HG02571 (cell line): Measurements from ENCODE around the gene TOM1L2.
"Not testable (repeated sequence)": the region's sequence is repeated elsewhere in the genome, so short reads cannot be mapped to it uniquely, and the experiment has no call there.

Source experiments
- ATAC-seq: cut with Tn5 transposase; IDR thresholded peaks from one replicate; pipeline ENCODE4 v1.9.1; 2021; ENCODE audit warnings: mild to moderate bottlenecking, moderate library complexity; ENCODE audit not compliant: unreplicated experiment

The TOM1L2 gene

DNA sequence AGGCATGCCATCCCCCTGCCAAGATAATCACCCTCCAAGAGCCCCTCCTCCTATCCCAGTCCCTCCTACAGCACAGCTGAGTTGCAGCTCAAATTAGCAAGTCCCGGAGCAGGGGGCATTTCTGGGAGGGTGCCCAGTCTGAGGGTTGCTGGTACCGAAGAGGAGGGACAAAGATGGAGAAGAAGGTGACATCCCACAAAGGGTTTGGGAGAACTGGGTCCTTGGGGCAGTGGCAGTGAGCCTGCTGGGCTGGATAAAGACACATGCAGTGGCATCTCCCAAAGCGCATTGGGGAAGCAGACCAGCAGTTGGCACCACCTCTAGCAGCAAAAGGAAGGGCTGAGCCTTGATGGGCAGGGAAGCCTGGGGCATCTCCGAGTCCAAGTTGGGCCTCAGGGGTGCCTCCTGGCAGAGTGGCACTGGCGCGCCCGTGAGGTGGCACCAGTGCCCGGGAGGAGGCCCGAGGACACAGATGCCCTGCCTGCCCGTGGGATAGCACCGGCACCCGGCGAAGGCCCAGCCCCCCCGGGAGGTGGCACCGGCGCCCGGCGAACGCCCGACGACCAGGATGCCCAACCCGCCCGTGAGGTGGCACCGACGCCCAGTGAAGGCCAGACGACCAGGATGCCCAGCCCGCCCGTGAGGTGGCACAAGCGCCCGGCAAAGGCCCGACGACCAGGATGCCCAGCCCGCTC is 622 bp downstream of the TOM1L2 start:
- no peak for ATAC-seq

DNA sequence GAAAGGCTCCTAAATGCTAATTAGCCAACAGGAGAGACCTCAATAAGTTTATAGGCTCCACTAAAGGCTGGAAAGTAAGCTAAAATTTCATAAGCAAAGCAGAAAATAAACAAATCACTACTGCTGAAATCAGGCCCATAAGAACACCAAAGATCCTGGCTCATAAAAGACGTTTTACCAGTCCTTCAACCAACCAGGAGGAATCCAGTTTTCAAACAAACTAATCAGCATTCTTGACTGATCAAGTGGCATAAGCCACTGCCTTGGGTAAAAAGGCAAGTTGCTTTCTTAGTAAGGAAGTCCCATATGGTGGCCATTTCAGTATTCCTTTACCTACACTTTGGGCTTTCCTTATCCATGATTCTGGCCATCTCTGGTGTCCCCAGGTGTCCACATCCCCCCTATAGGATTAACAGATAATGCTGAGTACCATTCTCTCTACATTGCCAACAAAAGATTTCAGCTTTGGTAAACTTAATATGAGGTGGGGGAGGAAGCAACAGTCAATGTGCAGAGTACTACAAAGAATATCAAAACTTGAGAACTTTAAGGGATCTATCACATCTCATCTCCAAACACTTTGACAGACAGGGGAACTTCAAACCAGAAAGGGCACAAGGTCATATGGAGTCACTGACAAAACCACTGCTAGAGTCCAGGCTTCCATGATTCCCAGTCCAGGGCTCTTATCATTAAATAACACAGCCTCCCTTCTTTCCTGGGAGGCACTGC is 1.3 kb downstream of the TOM1L2 start:
- ATAC-seq: no peak

DNA sequence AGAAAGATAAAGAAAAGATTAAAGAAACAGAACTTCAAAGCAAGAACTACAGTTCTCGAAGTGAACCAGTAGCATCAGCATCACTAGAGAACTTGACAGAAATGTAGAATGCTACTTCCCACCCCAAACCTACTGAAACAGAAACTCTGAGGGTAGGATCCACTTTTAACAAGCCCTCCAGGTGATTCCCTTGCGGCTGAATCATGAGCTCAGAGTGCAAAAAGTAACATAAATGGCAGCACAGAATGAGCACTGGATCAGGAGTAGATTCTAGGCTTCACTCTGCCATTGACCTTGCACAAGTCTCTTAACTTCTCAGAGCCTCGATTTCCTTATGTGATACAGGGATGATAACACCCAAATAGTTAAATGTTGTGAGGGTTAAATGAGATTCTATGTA is 5.8 kb downstream of the TOM1L2 start:
- ATAC-seq: no peak

DNA sequence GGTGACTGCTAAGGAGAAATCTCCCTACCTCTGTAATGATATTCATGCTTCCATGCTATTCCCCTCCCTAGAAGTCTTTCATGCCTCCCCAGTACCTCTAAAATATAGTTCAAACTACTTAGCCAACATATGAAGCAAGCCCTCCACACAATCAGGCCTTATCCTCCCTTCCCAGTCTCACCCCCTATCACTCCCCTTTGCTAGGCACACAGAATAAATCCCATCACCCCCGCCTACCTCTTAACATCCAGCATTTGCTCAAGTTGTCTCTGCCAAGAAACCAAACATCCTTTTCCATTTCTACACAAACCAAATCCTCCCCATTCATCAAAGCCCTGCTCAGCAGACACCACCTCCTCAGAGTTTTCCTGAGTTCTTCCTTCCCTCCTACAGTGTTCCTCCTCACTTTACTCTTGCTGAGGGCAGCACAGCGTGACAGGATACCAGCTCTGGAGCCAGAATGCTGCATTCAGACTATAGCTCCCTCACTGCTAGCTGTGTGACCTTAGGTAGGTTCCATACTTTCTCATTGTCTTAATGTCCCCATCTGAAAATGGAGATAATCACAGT is 7.0 kb downstream of the TOM1L2 start:
- no peak for ATAC-seq

DNA sequence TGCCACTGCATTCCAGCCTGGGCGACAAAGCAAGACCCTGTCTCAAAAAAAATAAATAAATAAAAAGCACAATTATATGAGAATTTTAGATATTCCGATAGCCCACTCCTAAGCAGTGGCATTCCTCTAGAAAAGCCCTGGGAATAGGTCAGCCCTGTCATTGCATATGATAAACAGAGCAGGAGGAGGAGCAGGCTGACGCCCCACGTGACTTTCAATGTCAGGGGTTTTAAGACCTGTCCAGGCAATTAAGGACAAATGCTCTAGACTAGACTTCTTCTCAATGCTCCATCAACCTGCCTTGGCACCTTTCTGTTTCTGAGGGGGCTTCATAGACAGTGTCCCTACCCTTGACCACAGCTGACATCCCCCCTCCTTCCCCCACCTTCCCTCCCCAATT is 7.5 kb downstream of the TOM1L2 start:
- ATAC-seq: no peak

DNA sequence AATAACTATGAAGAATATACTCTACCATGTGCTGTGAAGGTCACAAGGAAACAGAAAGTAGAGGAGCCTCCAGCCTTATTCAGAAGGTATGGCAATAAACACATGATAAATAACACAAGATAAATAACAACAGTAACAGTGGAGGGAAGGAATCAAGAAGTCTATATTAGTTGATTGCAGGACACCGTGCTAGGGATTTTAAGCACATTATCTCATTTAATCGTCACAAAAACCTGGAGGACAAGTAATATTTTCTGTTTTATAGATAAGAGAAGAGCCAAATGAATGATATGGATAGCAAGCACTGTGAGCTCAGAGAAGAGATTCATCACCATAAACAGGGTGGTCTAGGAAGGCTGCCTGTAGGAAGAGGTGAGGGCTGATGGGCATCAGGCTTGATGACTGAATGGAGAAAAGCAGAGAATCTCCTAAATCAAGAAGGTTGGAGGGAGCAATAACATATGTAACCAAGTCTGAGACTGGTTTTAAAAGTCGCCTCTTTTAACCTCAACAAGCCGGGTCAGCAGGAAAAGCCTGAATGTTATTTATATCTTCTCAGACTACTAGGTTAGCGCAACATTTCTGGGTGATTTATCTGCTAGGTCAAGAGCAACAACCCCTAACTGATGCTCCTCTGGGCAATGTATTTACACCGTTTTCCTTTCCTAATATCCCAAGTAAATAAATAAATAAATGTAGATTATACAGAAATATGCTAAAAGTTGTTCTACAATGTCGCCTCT is 8.3 kb downstream of the TOM1L2 start:
- no peak for ATAC-seq

DNA sequence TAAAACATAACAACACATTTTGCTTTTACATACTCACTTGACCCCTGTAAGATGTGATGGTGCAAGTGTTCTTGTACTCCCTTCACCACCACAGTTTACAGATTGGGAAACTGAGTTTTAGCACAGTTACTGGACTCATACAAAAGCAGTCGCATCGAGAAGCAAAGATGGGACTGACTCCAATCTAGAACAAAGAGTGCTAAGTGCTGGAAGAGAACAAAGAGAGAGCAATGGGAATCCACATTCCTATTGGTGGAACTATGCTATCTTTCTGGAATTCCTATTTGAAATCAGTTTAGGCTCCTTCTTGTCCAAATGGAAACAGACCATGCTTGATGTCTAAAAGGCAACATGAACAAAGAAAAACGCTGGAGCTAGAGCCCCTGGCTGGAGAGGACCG is 9.1 kb downstream of the TOM1L2 start:
- no peak for ATAC-seq

DNA sequence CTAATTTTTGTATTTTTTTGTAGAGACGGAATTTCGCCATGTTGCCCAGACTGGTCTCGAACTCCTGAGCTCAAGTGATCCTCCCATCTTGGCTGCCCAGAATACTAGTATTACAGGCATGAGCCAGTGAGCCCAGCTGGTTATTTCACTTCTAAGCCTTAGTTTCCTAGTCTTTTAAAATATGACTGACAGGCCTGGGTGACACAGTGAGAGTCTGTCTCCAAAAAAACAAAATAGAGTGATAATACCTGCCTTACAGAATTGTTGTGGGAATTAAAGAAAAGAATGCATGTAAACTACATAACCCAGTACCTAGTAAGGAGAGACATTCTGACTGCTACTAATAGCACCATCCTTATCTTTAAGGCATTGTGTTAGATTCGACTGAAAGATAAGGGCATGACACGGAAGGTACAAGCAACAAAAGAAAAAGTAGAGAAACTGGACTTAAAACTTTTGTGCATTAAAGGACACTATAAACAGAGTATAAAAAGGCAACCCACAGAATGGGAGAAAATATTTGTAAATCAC is 11.6 kb downstream of the TOM1L2 start:
- ATAC-seq: no peak

DNA sequence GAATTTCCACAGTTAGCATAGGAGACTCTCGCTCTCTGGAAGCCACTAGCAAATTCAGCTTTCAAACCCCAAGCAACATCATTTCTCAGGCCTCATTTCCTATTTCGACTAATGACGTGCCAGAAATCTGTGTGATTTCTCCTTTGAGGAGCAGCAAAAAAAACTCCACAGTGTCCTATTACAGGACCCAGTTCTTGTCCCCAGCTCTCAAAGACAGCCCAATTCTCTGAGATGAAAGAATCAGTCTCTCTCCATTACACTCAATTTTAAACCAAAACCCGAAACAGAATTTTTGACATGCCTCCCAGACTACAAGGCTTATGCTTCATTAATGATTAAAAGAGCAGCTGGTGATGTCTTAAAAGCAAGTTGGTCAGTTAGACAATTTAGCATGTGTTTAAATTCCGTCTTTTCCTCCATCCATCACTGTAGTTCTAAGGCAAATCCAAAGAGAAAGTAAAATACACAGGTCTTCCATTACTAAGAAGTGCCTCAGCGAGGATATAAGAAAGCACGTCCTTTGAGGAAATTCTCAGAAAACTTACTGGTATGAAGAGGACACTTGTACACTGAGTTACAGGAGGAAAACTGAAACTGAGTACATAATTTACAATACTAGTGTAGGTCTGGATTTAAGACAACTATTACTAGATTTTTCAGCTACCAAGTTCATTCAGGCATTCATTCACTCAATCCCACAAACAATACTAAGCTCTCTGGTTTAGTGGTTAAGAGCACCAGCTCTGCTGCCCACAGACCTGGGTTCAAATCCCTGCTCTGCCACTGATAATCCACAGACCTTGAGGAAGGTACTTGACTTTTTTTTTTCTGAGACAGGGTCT is 12.5 kb downstream of the TOM1L2 start:
- no peak for ATAC-seq

DNA sequence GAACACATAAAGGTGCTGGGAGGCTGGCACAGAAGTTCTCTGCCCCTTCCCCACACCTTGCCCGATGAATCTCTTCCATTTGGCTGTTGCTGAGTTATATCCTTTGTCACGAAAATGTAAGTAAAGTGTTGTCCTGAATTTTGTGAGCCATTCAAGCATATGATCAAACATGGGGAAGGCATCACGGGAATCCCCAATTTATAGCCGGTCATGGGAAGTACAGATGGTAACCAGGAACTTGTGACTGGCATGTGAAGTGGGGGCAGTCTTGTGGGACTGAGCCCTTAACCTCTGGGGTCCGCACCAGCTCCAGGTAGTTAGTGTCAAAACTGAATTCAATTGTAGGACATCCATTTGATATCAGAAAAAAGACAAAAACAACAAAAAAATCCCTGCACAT is 13.2 kb downstream of the TOM1L2 start:
- ATAC-seq: no peak

DNA sequence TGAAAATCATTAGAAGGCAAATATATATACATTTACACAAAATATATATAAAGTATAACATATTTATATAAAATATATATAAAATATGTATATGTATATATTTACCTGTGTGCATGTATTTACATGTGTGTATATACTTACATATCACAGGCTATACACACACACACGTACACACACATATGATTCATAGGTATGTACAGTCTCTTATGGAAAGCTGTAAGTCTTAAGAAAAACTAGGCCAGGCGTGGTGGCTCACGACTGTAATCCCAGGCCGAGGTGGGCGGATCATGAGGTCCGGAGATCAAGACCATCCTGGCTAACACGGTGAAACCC is 14.7 kb downstream of the TOM1L2 start:
- ATAC-seq: no peak

DNA sequence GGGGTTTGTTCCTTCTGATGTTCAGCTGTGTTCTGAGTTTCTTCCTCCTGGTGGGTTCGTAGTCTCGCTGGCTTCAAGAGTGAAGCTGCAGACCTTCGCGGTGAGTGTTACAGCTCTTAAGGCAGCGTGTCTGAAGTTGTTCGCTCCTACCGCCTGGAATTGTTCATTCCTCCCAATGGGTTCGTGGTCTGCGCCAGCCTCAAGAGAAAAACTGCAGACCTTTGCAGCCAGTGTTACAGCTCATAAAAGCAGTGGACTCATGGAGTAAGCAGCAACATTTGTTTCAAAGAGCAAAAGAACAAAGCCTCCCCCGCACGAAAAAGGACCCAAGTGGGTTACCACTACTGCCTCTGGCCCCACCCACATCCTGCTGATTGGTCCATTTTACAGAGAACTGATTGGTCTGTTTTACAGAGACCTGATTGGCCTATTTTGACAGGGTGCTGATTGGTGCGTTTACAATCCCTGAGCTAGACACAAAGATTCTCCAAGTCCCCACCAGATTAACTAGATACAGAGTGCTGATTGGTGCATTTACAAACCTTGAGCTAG is 16.3 kb downstream of the TOM1L2 start:
- ATAC-seq: not testable (repeated sequence)

DNA sequence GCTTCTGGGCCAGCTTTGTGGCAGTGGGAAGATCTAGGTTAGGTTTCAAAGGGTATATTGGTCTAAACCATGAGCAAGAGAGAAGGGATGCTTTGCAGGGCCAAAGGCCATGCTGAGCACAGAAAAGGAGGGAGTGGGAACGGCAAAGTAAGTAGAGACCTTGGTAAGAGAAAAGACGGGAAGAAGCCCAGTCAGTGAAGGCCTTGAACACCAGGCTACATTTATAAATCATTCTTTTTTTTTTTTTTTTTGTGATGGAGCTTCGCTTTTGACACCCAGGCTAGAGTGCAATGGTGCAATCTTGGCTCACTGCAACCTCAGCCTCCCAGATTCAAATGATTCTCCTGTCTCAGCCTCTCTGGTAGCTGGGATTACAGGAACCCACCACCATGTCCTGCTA is 18.1 kb downstream of the TOM1L2 start:
- ATAC-seq: no peak

DNA sequence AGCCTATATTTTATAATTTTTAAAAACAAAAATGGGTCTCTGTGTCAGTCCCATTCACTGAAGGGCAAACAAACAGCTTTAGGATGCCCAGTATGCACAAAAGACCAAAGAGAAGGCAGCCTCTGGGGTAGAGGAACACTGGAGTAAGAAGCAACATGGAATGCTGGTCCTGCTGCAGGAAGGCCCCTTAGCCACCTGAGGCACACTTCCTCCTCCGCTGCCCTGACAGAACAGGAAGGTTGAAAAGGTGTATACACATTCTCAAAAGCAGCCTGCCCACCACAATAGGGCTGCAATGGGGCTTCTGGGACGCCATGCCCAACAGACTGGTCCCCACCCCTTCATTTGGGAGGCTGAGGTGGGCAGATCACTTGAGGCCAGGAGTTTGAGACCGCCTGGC is 19.5 kb downstream of the TOM1L2 start:
- no peak for ATAC-seq

DNA sequence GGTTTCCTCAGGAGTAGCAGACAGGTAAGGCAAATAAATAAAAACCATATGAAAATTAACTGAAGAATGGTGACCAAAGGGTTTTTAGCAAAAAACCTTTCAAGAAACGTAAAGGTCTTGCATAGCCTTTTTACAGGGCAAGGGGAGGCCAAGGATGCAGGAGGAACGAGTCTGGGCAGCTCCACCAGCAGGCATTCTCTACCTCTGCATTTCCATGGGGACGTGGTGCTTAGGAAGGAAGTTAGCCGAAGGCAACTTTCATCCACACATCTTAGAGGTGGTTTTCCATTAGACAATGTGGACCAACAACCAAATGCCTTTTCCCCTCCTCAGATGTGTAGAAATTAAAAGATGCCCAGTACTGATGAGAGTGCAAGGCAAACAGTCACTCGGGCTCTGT is 20.7 kb downstream of the TOM1L2 start:
- ATAC-seq: no peak

DNA sequence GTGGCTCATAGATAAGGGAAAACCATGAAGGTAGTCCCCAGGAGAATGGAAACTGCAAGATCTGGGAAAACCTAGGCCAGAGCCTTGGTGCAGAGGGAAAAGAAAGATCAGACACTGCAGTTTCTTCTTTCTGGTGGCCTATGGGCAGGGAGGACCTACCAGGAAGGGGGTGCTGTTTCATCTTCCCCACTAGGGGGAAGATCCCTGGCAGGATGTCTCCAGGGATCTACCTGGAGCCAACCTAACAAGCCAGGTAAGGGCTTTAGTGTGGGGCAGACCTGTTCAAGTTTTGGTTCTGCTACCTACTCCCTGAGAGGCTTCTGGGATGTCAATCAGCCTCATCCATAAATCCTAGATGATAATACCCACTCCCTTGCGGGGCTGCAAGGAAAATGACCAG is 21.4 kb downstream of the TOM1L2 start:
- no peak for ATAC-seq

DNA sequence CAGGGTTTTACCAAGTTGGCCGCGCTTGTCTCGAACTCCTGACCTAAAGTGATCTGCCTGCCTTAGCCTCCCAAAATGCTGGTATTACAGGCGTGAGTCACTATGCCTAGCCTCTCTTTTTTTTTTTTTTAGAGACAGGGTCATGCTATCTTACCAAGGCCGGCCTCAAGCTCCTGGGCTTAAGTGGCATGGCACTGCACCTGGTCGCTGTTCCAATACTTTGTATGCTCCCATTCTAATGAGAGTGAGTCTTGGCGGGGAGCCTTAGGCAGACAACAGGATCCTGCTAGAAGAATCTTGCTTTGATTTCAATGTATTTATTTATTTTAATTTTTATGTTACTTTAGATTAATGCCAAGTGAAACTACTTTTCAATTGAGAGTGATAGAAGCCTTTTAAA is 21.9 kb downstream of the TOM1L2 start:
- ATAC-seq: no peak

DNA sequence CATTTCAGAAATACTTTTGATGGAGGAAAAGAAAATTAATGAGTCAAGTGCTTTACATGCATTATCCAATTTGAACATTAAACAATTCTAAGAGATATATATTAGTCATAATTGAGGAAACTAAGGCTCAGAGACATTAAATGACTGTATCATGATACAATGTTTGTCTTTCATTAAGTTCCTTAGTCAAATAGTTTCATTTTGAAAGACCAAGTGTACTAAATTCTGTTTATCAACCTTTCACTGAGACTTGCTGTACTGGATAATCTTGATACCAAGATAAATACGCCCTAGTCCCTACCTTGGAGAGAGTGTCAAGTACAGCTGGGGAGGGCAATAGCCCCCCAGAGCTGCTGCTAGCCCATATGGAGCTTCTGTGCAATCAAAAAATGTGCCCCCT is 24.2 kb downstream of the TOM1L2 start:
- no peak for ATAC-seq

DNA sequence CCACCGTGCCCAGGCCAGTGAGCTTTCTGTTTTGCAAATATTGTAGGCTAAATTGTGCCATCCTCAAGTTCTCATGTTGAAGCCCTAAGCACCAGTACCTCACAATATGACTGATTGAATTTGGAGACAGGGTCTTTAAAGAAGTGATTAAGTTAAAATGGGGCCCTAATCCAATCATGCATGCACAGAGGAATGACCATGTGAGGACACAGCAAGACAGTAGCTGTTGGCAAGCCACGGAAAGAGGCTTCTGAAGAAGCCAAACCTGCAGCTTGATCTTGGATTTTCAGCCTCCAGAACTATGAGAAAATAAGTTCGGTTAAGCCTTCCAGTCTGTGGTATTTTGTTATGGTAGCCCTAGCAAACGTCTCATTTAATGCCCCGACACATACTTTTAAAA is 24.9 kb downstream of the TOM1L2 start:
- no peak for ATAC-seq

DNA sequence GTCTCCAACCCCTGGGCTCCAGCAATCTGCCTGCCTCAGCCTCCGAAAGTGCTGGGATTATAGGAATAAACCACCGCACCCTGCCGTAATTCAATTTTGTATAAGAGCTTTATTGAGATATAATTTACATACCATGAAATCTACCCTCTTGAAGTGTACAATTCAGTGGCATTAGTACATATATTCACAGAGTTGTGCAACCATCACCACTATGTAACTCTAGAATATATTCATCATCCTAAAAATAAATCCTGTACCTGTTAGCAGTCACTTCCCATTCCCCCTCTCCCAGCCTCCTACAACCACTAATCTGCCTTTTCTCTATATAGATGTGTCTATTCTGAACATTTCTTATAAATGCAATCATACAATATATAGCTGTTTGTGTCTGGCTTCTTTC is 26.1 kb downstream of the TOM1L2 start:
- no peak for ATAC-seq
